Naive B cell (primary cell): ENCODE results near the gene THSD4. TPM values are rescaled to one million over a fixed set of nuclear protein-coding genes. Genes with fewer than 3 reads are reported as not detected.

ENCODE experiments used
- ATAC-seq, 2 donors: fragments of 150-1000 bp; cut with Tn5 transposase; 2 replicates each; pipeline ENCODE4 v1.10.0; 2021; ENCODE audit warnings: low read depth in 2 of 2, mild to moderate bottlenecking in 2 of 2, moderate library complexity in 2 of 2
- DNase-seq: peaks from one replicate; pipeline ENCODE4 v3.0.0; 2022
- H3K27ac Mint-ChIP-seq, 6 donors: one replicate each; pipeline ENCODE4 v1.8.0; 2020 to 2022; ENCODE audit warnings: mild to moderate bottlenecking in 6 of 6, mixed read lengths in 6 of 6, moderate library complexity in 5 of 6, inconsistent platforms in 2 of 6
- H3K27me3 Mint-ChIP-seq, 3 donors: one replicate each; pipeline ENCODE4 v1.8.0; 2021 to 2022; ENCODE audit warnings: mixed read lengths in 3 of 3, mild to moderate bottlenecking in 1 of 3
- H3K36me3 Mint-ChIP-seq, 2 donors: one replicate each; pipeline ENCODE4 v1.8.0; 2020 to 2022; ENCODE audit warnings: mixed read lengths in 2 of 2, inconsistent platforms in 1 of 2, mild to moderate bottlenecking in 1 of 2
- H3K4me1 Mint-ChIP-seq, 3 donors: one replicate each; pipeline ENCODE4 v1.8.0; 2020 to 2022; ENCODE audit warnings: mixed read lengths in 3 of 3, inconsistent platforms in 1 of 3, mild to moderate bottlenecking in 1 of 3, moderate library complexity in 1 of 3
- H3K4me3 Mint-ChIP-seq, 8 donors: one replicate each; pipeline ENCODE4 v1.8.0; 2020 to 2022; ENCODE audit warnings: mild to moderate bottlenecking in 8 of 8, mixed read lengths in 8 of 8, moderate library complexity in 8 of 8, inconsistent platforms in 2 of 8
- H3K9me3 Mint-ChIP-seq, 7 donors: one replicate each; pipeline ENCODE4 v1.8.0; 2020 to 2022; ENCODE audit warnings: mixed read lengths in 7 of 7, mild to moderate bottlenecking in 5 of 7, inconsistent platforms in 2 of 7, moderate library complexity in 1 of 7
- polyA plus RNA-seq, 6 donors: library from polyadenylated mRNA; unstranded; fragments of 300-500 nt; fragmentation: Illumina TruSeq; gene quantifications; one replicate each; pipeline ENCODE4 v1.2.3, GENCODE V29; 2021; ENCODE audit warnings: low read depth in 6 of 6

Gene THSD4
- polyA plus RNA-seq, 6 donors from 2014 or later: not detected

- no peaks in the 10 kb centered on the region for H3K9me3 Mint-ChIP-seq
- H3K27ac Mint-ChIP-seq: no peak overlapping the region
- DNase-seq: no peak
- no peaks in the 10 kb centered on the region for H3K36me3 Mint-ChIP-seq
- no peak for ATAC-seq
- no peak overlapping the region for H3K4me3 Mint-ChIP-seq
- no peaks in the 10 kb centered on the region for H3K4me1 Mint-ChIP-seq
- H3K27me3 Mint-ChIP-seq: peaks cover 3 to 13% (median 10%) of the 10 kb centered on the region in 3 donors
Observed at GRCh38 chr15:71736286-71736947, 621.1 kb downstream of the THSD4 start.

- H3K9me3 Mint-ChIP-seq: no peaks in the 10 kb centered on the region
- no peak for ATAC-seq
Observed at GRCh38 chr15:71737761-71738160, 622.5 kb downstream of the THSD4 start.

GRCh38 chr15:71739355-71739754, 624.1 kb downstream of the THSD4 start:
- Mint-ChIP-seq H3K4me1 (no peaks in the 10 kb centered on the region), H3K36me3 (no peaks in the 10 kb centered on the region), H3K4me3 (no peak overlapping the region), H3K27me3 (peaks cover 5 to 8% (median 5%) of the 10 kb centered on the region in 3 donors), H3K9me3 (no peaks in the 10 kb centered on the region), H3K27ac (no peak overlapping the region)
- DNase-seq (no peak), ATAC-seq (no peak)

More at GRCh38 chr15:71737761-71738160, 622.5 kb downstream of the THSD4 start:
- DNase-seq: no peak
- no peak overlapping the region for H3K4me3 Mint-ChIP-seq
- H3K27ac Mint-ChIP-seq: no peak overlapping the region
- no peaks in the 10 kb centered on the region for H3K36me3 Mint-ChIP-seq
- peaks cover 3 to 5% (median 5%) of the 10 kb centered on the region in 3 donors for H3K27me3 Mint-ChIP-seq
- H3K4me1 Mint-ChIP-seq: no peaks in the 10 kb centered on the region

GRCh38 chr15:71742964-71743363, 627.7 kb downstream of the THSD4 start:
- H3K27me3 Mint-ChIP-seq: peaks cover 11 to 18% (median 16%) of the 10 kb centered on the region in 3 donors
- H3K27ac Mint-ChIP-seq: no peak overlapping the region
- no peaks in the 10 kb centered on the region for H3K36me3 Mint-ChIP-seq
- H3K4me3 Mint-ChIP-seq: no peak overlapping the region
- no peak for ATAC-seq
- H3K4me1 Mint-ChIP-seq: no peaks in the 10 kb centered on the region
- DNase-seq: no peak
- no peaks in the 10 kb centered on the region for H3K9me3 Mint-ChIP-seq

- no peak for ATAC-seq
- no peaks in the 10 kb centered on the region for H3K36me3 Mint-ChIP-seq
- H3K9me3 Mint-ChIP-seq: no peaks in the 10 kb centered on the region
- no peaks in the 10 kb centered on the region for H3K4me1 Mint-ChIP-seq
- no peak overlapping the region for H3K4me3 Mint-ChIP-seq
- no peak overlapping the region for H3K27ac Mint-ChIP-seq
- H3K27me3 Mint-ChIP-seq: peaks cover 11 to 18% (median 16%) of the 10 kb centered on the region in 3 donors
- peak; percentile 33 for DNase-seq
Observed at GRCh38 chr15:71743861-71744382, 628.7 kb downstream of the THSD4 start.

GRCh38 chr15:71746719-71747118, 631.4 kb downstream of the THSD4 start:
- Mint-ChIP-seq H3K27ac (peak overlapping the region in 1 of 6 donors; percentile 25), H3K4me3 (no peak overlapping the region), H3K27me3 (peaks cover 16 to 18% (median 18%) of the 10 kb centered on the region in 3 donors), H3K4me1 (no peaks in the 10 kb centered on the region), H3K36me3 (no peaks in the 10 kb centered on the region), H3K9me3 (no peaks in the 10 kb centered on the region)
- DNase-seq: no peak
- ATAC-seq: no peak

GRCh38 chr15:71747128-71748083, 632.1 kb downstream of the THSD4 start:
- Mint-ChIP-seq H3K27me3 (peaks cover 16 to 21% (median 18%) of the 10 kb centered on the region in 3 donors), H3K9me3 (no peaks in the 10 kb centered on the region), H3K27ac (peak overlapping the region in 1 of 6 donors; percentile 54), H3K4me3 (no peak overlapping the region), H3K4me1 (no peaks in the 10 kb centered on the region), H3K36me3 (no peaks in the 10 kb centered on the region)
- DNase-seq: no peak
- ATAC-seq: no peak

GRCh38 chr15:71748293-71748718, 633.0 kb downstream of the THSD4 start:
- H3K27ac Mint-ChIP-seq: no peak overlapping the region
- peaks cover 16 to 18% (median 18%) of the 10 kb centered on the region in 3 donors for H3K27me3 Mint-ChIP-seq
- H3K9me3 Mint-ChIP-seq: no peaks in the 10 kb centered on the region
- no peak overlapping the region for H3K4me3 Mint-ChIP-seq
- no peaks in the 10 kb centered on the region for H3K36me3 Mint-ChIP-seq
- no peaks in the 10 kb centered on the region for H3K4me1 Mint-ChIP-seq
- DNase-seq: no peak
- ATAC-seq: no peak

GRCh38 chr15:71749500-71749899, 634.2 kb downstream of the THSD4 start:
- DNase-seq: no peak
- Mint-ChIP-seq H3K4me3 (no peak overlapping the region), H3K36me3 (no peaks in the 10 kb centered on the region), H3K27me3 (peaks cover 11 to 18% (median 18%) of the 10 kb centered on the region in 3 donors), H3K9me3 (peaks cover 0 to 2% (median 0%) of the 10 kb centered on the region in 7 donors), H3K4me1 (no peaks in the 10 kb centered on the region), H3K27ac (no peak overlapping the region)
- no peak for ATAC-seq

- no peaks in the 10 kb centered on the region for H3K36me3 Mint-ChIP-seq
- ATAC-seq (no peak), DNase-seq (no peak)
- H3K4me3 Mint-ChIP-seq: no peak overlapping the region
- H3K9me3 Mint-ChIP-seq: peaks cover 0 to 12% (median 4%) of the 10 kb centered on the region in 7 donors
- H3K4me1 Mint-ChIP-seq: no peaks in the 10 kb centered on the region
- H3K27me3 Mint-ChIP-seq: peaks cover 20 to 24% (median 23%) of the 10 kb centered on the region in 3 donors
- H3K27ac Mint-ChIP-seq: no peak overlapping the region
Observed at GRCh38 chr15:71752128-71752527, 636.9 kb downstream of the THSD4 start.

- DNase-seq: no peak
- Mint-ChIP-seq H3K4me1 (no peaks in the 10 kb centered on the region), H3K4me3 (no peak overlapping the region), H3K36me3 (no peaks in the 10 kb centered on the region), H3K27me3 (peaks cover 20 to 24% (median 22%) of the 10 kb centered on the region in 3 donors), H3K27ac (no peak overlapping the region), H3K9me3 (peaks cover 0 to 12% (median 4%) of the 10 kb centered on the region in 7 donors)
- ATAC-seq: no peak
Observed at GRCh38 chr15:71752604-71753289, 637.5 kb downstream of the THSD4 start.

GRCh38 chr15:71753346-71753745, 638.1 kb downstream of the THSD4 start:
- DNase-seq (no peak), ATAC-seq (no peak)
- peaks cover 0 to 12% (median 4%) of the 10 kb centered on the region in 7 donors for H3K9me3 Mint-ChIP-seq
- no peaks in the 10 kb centered on the region for H3K4me1 Mint-ChIP-seq
- no peaks in the 10 kb centered on the region for H3K36me3 Mint-ChIP-seq
- H3K4me3 Mint-ChIP-seq: no peak overlapping the region
- H3K27ac Mint-ChIP-seq: no peak overlapping the region
- H3K27me3 Mint-ChIP-seq: peaks cover 20 to 24% (median 22%) of the 10 kb centered on the region in 3 donors

GRCh38 chr15:71754660-71755059, 639.4 kb downstream of the THSD4 start:
- H3K4me3 Mint-ChIP-seq: no peak overlapping the region
- H3K9me3 Mint-ChIP-seq: peaks cover 0 to 14% (median 4%) of the 10 kb centered on the region in 7 donors
- no peaks in the 10 kb centered on the region for H3K36me3 Mint-ChIP-seq
- ATAC-seq: no peak
- no peak for DNase-seq
- H3K27ac Mint-ChIP-seq: no peak overlapping the region
- H3K27me3 Mint-ChIP-seq: peaks cover 20 to 24% (median 22%) of the 10 kb centered on the region in 3 donors
- H3K4me1 Mint-ChIP-seq: no peaks in the 10 kb centered on the region
